Measurements from ENCODE around the gene SLC1A2. TPM values are rescaled to one million over a fixed set of nuclear protein-coding genes. Genes with fewer than 3 reads are reported as not detected.

Gene SLC1A2
- total RNA-seq, 4 donors from 2014 or later, result 1.0 to 11.5 (median 5.0) TPM

DNA sequence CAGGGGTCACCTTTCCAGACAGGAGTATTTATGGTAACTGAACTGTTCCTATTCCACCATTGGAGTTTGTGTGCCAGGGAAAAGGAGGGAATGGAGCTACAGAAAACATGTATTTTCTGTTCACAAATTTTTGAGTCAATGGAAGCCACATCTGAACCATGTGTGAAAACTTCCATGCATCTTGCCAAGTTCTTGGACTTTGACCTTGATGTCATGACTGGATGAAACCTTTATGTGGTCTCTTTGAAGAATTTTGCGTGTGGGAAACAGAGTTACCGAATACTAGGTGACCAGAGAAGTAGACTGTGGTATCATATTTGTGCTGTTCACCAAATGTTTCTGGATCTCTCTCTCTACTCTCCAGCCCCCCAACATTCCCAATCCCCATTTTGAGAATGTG is 175.6 kb downstream of the SLC1A2 start:
- no peak overlapping the region for H3K4me3 ChIP-seq
- no peak for DNase-seq

DNA sequence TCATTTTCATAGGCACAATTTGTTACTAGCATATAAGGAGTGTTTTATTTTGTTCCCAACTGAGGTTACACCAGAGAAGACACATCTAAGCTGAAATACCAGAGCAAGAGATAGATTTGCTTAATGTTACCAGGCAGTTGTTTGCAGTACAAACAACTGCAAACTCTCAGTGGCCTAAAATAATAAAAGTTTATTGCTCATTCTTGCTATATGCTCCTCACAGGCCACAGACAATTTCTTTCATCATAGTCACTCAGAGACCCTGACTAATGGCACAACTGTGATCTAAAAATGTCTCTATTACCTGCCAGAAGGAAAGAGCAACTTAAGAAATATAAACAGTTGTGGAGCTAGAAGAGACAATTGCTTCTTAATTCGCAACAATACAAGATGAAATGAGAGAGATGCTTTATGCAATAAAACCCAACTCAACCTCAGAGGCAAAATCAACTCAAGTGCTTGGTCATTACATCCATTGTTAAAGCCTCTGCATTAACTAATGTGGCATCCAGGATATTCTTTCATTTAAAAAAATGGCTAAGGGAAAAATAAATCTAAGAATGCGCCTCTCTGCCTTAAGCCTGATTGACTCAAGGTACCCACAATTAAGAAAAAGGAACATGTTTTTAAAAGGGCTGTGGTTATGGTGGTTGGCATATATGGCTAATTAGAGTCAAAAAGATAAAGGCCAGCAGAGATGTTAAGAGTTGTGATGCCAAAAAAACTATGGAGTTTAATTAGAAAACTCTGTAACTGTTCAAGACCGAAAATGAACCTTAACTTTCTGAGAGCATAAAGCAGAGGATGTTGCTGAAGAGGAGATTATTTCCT is 176.7 kb downstream of the SLC1A2 start:
- no peak for DNase-seq
- H3K4me3 ChIP-seq, result no peak overlapping the region
- peaks cover 0 to 7% of the 10 kb centered on the region in 2 donors for H3K4me1 ChIP-seq
- intact Hi-C loops (cut with DNase I; ENCODE audit: low total_unique reads), result no loop called here
- H3K27ac ChIP-seq, result peak overlapping the region in 1 of 2 donors; percentile 57
- no peaks in the 10 kb centered on the region for H3K27me3 ChIP-seq
- TF ChIP-seq, protein P1, sequence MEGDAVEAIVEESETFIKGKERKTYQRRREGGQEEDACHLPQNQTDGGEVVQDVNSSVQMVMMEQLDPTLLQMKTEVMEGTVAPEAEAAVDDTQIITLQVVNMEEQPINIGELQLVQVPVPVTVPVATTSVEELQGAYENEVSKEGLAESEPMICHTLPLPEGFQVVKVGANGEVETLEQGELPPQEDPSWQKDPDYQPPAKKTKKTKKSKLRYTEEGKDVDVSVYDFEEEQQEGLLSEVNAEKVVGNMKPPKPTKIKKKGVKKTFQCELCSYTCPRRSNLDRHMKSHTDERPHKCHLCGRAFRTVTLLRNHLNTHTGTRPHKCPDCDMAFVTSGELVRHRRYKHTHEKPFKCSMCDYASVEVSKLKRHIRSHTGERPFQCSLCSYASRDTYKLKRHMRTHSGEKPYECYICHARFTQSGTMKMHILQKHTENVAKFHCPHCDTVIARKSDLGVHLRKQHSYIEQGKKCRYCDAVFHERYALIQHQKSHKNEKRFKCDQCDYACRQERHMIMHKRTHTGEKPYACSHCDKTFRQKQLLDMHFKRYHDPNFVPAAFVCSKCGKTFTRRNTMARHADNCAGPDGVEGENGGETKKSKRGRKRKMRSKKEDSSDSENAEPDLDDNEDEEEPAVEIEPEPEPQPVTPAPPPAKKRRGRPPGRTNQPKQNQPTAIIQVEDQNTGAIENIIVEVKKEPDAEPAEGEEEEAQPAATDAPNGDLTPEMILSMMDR (IDR thresholded peaks at IDR 0.05), result no peak
- no peak for TF ChIP-seq POLR2A (IDR thresholded peaks at IDR 0.05)
- no peaks in the 10 kb centered on the region for H3K9me3 ChIP-seq
- H3K36me3 ChIP-seq, result no peaks in the 10 kb centered on the region

More for the DNA sequence above, 175.6 kb downstream of the SLC1A2 start:
- no peak for TF ChIP-seq POLR2A (IDR thresholded peaks at IDR 0.05)
- TF ChIP-seq, protein P1 (IDR thresholded peaks at IDR 0.05), result no peak
- Histone ChIP-seq H3K27me3 (no peaks in the 10 kb centered on the region), H3K27ac (peak overlapping the region in 1 of 2 donors; percentile 93), H3K4me1 (peaks cover 0 to 10% of the 10 kb centered on the region in 2 donors), H3K9me3 (no peaks in the 10 kb centered on the region), H3K36me3 (no peaks in the 10 kb centered on the region)
- intact Hi-C loops (cut with DNase I; ENCODE audit: low total_unique reads), result no loop called here

DNA sequence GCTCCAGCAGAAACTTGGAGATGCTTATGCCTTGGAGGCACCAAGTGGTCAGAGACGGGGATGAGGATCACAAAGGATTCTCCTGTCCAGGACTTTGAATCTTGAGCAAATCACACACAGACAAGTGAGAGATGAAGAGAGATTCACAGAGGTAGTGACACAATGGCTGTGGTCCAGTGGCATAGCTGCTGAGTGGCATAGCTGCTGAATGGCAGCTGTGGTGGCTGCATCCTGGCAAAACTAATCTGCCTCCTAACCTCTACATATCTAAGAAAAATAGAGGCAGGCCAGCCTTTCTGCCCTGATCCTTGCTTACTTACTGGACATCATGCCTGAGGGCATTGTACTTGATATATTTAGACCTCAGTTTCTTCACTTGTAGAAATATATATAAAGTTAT is 177.8 kb downstream of the SLC1A2 start:
- Histone ChIP-seq H3K9me3 (no peaks in the 10 kb centered on the region), H3K27me3 (no peaks in the 10 kb centered on the region), H3K4me1 (no peaks in the 10 kb centered on the region), H3K36me3 (no peaks in the 10 kb centered on the region), H3K27ac (no peak overlapping the region), H3K4me3 (no peak overlapping the region)
- no peak for DNase-seq
- TF ChIP-seq, protein P1 (IDR thresholded peaks at IDR 0.05), result no peak
- TF ChIP-seq POLR2A (IDR thresholded peaks at IDR 0.05), result no peak
- intact Hi-C loops (cut with DNase I; ENCODE audit: low total_unique reads), result no loop called here

DNA sequence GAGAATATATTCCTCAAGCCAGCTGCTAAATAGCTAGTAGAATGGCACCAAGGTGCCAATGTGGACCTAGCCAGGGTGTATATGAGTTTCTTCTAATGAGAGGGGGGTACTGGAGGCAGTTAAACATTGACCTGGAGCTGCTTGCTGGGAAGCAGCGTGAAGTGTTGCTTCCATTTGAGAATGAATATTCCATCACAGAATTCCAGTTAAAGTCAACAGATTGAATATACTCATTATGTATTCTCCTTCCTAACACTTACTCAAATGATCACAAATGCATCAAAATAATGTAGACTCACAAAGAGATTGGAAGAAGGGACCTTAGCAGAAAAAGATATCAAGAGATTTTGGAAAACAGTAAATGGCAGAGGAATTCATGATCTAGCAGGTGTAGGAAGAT is 178.3 kb downstream of the SLC1A2 start:
- Histone ChIP-seq H3K4me3 (no peak overlapping the region), H3K9me3 (no peaks in the 10 kb centered on the region), H3K36me3 (no peaks in the 10 kb centered on the region), H3K27ac (no peak overlapping the region), H3K27me3 (no peaks in the 10 kb centered on the region), H3K4me1 (no peaks in the 10 kb centered on the region)
- no peak for DNase-seq
- intact Hi-C loops (cut with DNase I; ENCODE audit: low total_unique reads), result no loop called here
- TF ChIP-seq, protein P1 (IDR thresholded peaks at IDR 0.05), result no peak
- no peak for TF ChIP-seq POLR2A (IDR thresholded peaks at IDR 0.05)

DNA sequence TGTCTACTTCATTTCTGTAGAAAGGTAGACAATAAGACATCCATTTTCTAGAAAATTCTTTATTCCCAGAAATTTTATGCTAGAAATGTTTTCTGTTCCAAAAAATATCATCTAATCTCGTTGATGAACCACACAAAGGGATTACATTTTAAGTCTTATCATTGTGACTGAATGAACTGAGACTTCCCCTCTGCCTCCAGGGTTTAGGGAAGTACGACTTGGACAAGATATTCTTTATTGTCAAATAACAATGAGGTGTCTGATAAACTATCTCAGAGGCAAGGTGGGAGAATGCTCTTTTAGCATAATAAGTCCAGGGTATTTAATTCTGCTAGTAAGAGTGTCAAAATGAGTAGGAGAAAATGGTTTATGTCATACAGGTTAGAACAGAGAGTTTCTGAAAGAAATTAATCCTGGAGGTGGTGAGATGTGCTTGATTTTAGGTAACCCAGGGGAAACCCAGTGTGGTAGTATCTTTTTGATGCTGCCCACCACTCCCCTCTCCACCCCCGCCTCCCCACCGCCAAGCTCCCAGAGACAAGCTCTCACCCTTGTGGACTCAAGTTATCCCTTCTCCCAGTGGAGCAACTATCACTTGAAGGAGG is 179.8 kb downstream of the SLC1A2 start:
- DNase-seq, result no peak
- Histone ChIP-seq H3K27ac (peak overlapping the region in 1 of 2 donors; percentile 4), H3K4me1 (no peaks in the 10 kb centered on the region), H3K27me3 (no peaks in the 10 kb centered on the region), H3K9me3 (no peaks in the 10 kb centered on the region), H3K36me3 (no peaks in the 10 kb centered on the region), H3K4me3 (no peak overlapping the region)
- intact Hi-C loops (cut with DNase I; ENCODE audit: low total_unique reads), result no loop called here
- TF ChIP-seq, protein P1 (IDR thresholded peaks at IDR 0.05), result no peak
- TF ChIP-seq POLR2A (IDR thresholded peaks at IDR 0.05), result no peak

All from uterus (tissue), 4 donors.